ENCODE measurements around the gene OGT. TPM values are rescaled to one million over a fixed set of nuclear protein-coding genes. Genes with fewer than 3 reads are reported as not detected.

OGT gene
- polyA plus RNA-seq, 3 donors = 11.7 to 310 (median 14.0) TPM

GRCh38 chrX:71541210-71542022 lies 8.5 kb downstream of the OGT start:
- peaks cover 91% of the 10 kb centered on the region for H4K20me1 ChIP-seq (ENCODE audit: insufficient read depth, low read length)

More at GRCh38 chrX:71541210-71542022, 8.5 kb downstream of the OGT start:
- H3K4me1 Mint-ChIP-seq = peaks cover 57% of the 10 kb centered on the region
- peaks cover 52 to 60% of the 10 kb centered on the region in 2 donors for H3K4me1 ChIP-seq (ENCODE audit: control insufficient read depth in 1 of 2, insufficient read depth in 2 of 2, low read length in 2 of 2)
- peaks cover 0 to 3% (median 0%) of the 10 kb centered on the region in 7 donors for H3K9me3 Mint-ChIP-seq
- H2AFZ ChIP-seq (ENCODE audit: insufficient read depth, low read depth, low read length, poor library complexity, severe bottlenecking) = no peak overlapping the region
- H3K27ac Mint-ChIP-seq = peak overlapping the region; percentile 85 to 92 (median 91)
- peak overlapping the region; percentile 38 to 84 for H3K4me3 Mint-ChIP-seq
- peaks cover 27 to 36% of the 10 kb centered on the region in 2 donors for H3K36me3 ChIP-seq (replicated peaks in 1 of 2; ENCODE audit: control insufficient read depth in 1 of 2, insufficient read depth in 2 of 2, low read length in 2 of 2)
- H3K4me3 ChIP-seq (replicated peaks in 1 of 3; ENCODE audit: low read depth in 2 of 3, low read length in 3 of 3) = peak overlapping the region in 1 of 3 experiments; percentile 39
- peaks cover 0 to 2% (median 0%) of the 10 kb centered on the region in 3 donors for H3K27me3 Mint-ChIP-seq (ENCODE audit: low read depth in 3 of 3)
- H3K9ac ChIP-seq (ENCODE audit: insufficient read depth, low read length, poor library complexity, severe bottlenecking) = no peak overlapping the region
- DNase-seq = peak; percentile 70 to 74 (median 73)
- H3K27ac ChIP-seq (ENCODE audit: low read depth in 1 of 2, low read length in 2 of 2) = peak overlapping the region in 1 of 2 donors; percentile 68
- H3K4me2 ChIP-seq (replicated peaks; ENCODE audit: extremely low read depth, low read length, poor library complexity, severe bottlenecking) = peak overlapping the region; percentile 44
- no peaks in the 10 kb centered on the region for H3K9me3 ChIP-seq (replicated peaks in 1 of 2; ENCODE audit: control insufficient read depth in 1 of 2, insufficient read depth in 1 of 2, low read length in 2 of 2)
- peaks cover 93% of the 10 kb centered on the region for H3K79me2 ChIP-seq (ENCODE audit: insufficient read depth, low read length)
- WGBS (ENCODE audit: insufficient coverage) = 0% methylated on average over 3 of the region's 8 CpGs
- intact Hi-C loops (cut with micrococcal nuclease) = loop anchor here in 1 of 2 donors (10.0 kb wide), 1 partner anchor 47 kb away; no protein-coding TSS in a partner anchor
- peaks cover 26% of the 10 kb centered on the region in 2 donors for H3K36me3 Mint-ChIP-seq
- TF ChIP-seq CTCF (IDR thresholded peaks at IDR 0.05) = no peak
- H3K27me3 ChIP-seq (ENCODE audit: control insufficient read depth in 2 of 2, insufficient read depth in 2 of 2, low read length in 2 of 2) = no peaks in the 10 kb centered on the region
